HFFc6 (cell line): ENCODE measurements around the gene RAB21. TPM values are rescaled to one million over a fixed set of nuclear protein-coding genes. Genes with fewer than 3 reads are reported as not detected.

Experiments
- DNase-seq: peaks from one replicate; pipeline ENCODE4 v3.0.0-alpha.2; 2018
- H3K27ac Mint-ChIP-seq: 2 replicates; pipeline ENCODE4 v1.8.0; 2020; ENCODE audit warnings: mild to moderate bottlenecking, mixed read lengths
- H3K27me3 Mint-ChIP-seq: 2 replicates; pipeline ENCODE4 v1.8.0; 2021; ENCODE audit warnings: mild to moderate bottlenecking, moderate library complexity, mixed read lengths; ENCODE audit not compliant: insufficient read depth
- H3K36me3 Mint-ChIP-seq: 2 replicates; pipeline ENCODE4 v1.8.0; 2021; ENCODE audit warnings: low read depth, mixed read lengths
- H3K4me1 Mint-ChIP-seq: 2 replicates; pipeline ENCODE4 v1.8.0; 2020; ENCODE audit warnings: low read depth, mixed read lengths
- H3K4me3 Mint-ChIP-seq: 2 replicates; pipeline ENCODE4 v1.8.0; 2020; ENCODE audit warnings: mild to moderate bottlenecking, moderate library complexity, mixed read lengths
- H3K9me3 Mint-ChIP-seq: 2 replicates; pipeline ENCODE4 v1.8.0; 2020; ENCODE audit warnings: mild to moderate bottlenecking, mixed read lengths
- CTCF ChIP-seq: fragments of 200-600 bp; sonication (generic); IDR thresholded peaks from 2 replicates; pipeline ENCODE4 v1.5.0; 2021; ENCODE audit warnings: antibody characterized with exemption, mild to moderate bottlenecking
- total RNA-seq, 6 experiments: library from RNA; stranded (reverse); fragmentation: NEBNext Ultra II Directional; extraction: Animal tissue kit (Norgen Biotek cat#: 25700); gene quantifications; 2 replicates in 1 of 6; 3 replicates in 5 of 6; pipeline ENCODE4 v1.2.3, GENCODE V29; 2021

RAB21 gene
- total RNA-seq, 6 experiments from 2014 or later = 79.3 to 93.5 (median 86.6) TPM

DNA sequence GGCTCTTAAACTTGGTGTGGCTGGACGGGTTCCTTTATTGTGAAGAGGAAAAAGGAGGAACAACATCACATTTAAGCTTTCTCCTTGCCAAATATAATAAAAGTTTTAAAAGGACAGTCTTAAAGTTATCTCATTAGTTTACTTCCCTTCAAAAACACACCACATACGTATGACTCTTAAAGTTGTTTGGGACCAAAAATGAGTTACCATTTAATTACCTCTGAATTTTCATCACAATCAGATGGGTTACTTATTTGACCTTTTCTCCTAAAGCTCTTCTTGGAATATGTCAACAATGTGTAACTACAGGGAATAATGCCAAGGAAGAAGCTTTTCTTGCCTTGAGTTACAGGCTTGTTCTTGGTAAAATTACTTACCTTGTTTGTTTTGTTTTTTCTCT, 16.4 kb downstream of the RAB21 start:
- Mint-ChIP-seq H3K4me1 (peaks cover 19% of the 10 kb centered on the region; the same call in 1 of the 2 replicates), H3K4me3 (no peak overlapping the region), H3K36me3 (peaks cover 28% of the 10 kb centered on the region), H3K27me3 (no peaks in the 10 kb centered on the region), H3K9me3 (no peaks in the 10 kb centered on the region), H3K27ac (no peak overlapping the region)
- DNase-seq = no peak
- no peak for TF ChIP-seq CTCF

GRCh38 chr12:71772735-71773134, 18.1 kb downstream of the RAB21 start:
- peaks cover 13% of the 10 kb centered on the region; the same call in 1 of the 2 replicates for H3K4me1 Mint-ChIP-seq
- DNase-seq = no peak
- no peaks in the 10 kb centered on the region for H3K27me3 Mint-ChIP-seq
- no peak for TF ChIP-seq CTCF
- H3K27ac Mint-ChIP-seq = no peak overlapping the region
- H3K9me3 Mint-ChIP-seq = no peaks in the 10 kb centered on the region
- H3K36me3 Mint-ChIP-seq = peaks cover 28% of the 10 kb centered on the region
- H3K4me3 Mint-ChIP-seq = no peak overlapping the region

DNA sequence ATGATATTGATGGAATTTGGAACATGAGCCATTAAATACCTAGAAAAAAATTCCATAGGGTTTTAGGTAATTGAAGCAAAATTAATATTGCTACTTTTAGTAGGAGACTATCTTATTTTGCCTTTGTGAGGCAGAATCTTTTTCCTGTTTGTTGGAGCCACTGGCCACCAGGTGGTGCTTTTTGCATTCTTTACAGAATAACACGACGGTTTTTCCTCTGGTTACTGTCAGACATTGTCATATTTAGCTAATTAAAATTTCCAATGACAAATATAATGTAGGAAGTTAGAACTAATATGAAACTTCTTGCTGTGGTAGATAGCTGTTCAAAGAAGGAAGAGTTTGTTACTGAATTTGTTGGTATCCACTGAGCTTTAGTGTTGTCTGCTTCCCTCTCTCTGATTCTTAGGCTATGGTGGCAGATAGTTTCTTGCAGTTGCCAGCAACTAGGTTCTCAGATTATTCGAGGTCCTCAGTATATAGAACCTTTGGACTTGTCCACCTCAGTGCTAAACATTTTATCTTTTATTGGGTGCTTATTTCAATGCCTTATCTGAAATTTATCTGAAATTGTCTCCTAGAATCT, 25.7 kb downstream of the RAB21 start:
- Mint-ChIP-seq H3K36me3 (peaks cover 6% of the 10 kb centered on the region; the same call in 1 of the 2 replicates), H3K27ac (no peak overlapping the region; the same call in 1 of the 2 replicates), H3K9me3 (no peaks in the 10 kb centered on the region), H3K4me3 (no peak overlapping the region), H3K4me1 (peaks cover 6% of the 10 kb centered on the region), H3K27me3 (no peaks in the 10 kb centered on the region; the same call in 1 of the 2 replicates)
- TF ChIP-seq CTCF = peak; percentile 91
- peak; percentile 44 for DNase-seq

- H3K27me3 Mint-ChIP-seq = no peaks in the 10 kb centered on the region; the same call in 1 of the 2 replicates
- TF ChIP-seq CTCF = no peak
- H3K27ac Mint-ChIP-seq = no peak overlapping the region
- H3K9me3 Mint-ChIP-seq = no peaks in the 10 kb centered on the region
- peaks cover 6% of the 10 kb centered on the region for H3K4me1 Mint-ChIP-seq
- DNase-seq = no peak
- no peak overlapping the region for H3K4me3 Mint-ChIP-seq
- peaks cover 11% of the 10 kb centered on the region for H3K36me3 Mint-ChIP-seq
Observed at GRCh38 chr12:71782017-71782416, 27.4 kb downstream of the RAB21 start.

DNA sequence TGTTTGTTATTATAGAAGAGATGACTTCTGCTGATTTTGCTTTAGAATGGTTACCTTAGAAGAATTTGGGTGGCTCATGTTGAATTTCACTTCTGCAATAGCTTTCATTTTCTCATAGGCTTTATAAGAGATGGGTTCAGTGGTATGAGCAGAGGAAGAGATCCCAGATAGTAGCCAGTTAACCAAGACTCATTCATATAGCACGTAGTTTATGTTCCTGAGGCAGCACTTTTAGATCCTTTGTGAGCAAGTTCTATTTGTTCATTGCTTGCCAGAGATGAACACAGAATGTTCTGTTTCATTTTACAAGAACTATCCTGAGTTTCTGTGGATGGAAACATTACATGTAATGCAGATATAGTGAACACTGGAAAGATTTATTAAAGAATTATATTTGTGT, 32.2 kb downstream of the RAB21 start:
- H3K9me3 Mint-ChIP-seq = no peaks in the 10 kb centered on the region
- H3K4me3 Mint-ChIP-seq = no peak overlapping the region
- peaks cover 11% of the 10 kb centered on the region for H3K36me3 Mint-ChIP-seq
- no peak for DNase-seq
- no peak overlapping the region for H3K27ac Mint-ChIP-seq
- no peaks in the 10 kb centered on the region for H3K4me1 Mint-ChIP-seq
- TF ChIP-seq CTCF = no peak
- no peaks in the 10 kb centered on the region; the same call in 1 of the 2 replicates for H3K27me3 Mint-ChIP-seq
